ENCODE results near the gene PTPN12.
A peak's percentile ranks its signal among the peaks of the same experiment; 100 is the strongest.

Gene PTPN12

GRCh38 chr7:77662869-77663268 is 125.8 kb downstream of the PTPN12 start:
- DNase-seq (ENCODE audit: low read depth in 2 of 3, low spot score in 1 of 3) = no peak

GRCh38 chr7:77664715-77665114 is 127.6 kb downstream of the PTPN12 start:
- no peak for DNase-seq (ENCODE audit: low read depth in 2 of 3, low spot score in 1 of 3)

- no peak for DNase-seq (ENCODE audit: low read depth in 2 of 3, low spot score in 1 of 3)
Observed at GRCh38 chr7:77665161-77665560, 128.1 kb downstream of the PTPN12 start.

- DNase-seq (ENCODE audit: low read depth in 2 of 3, low spot score in 1 of 3) = no peak
Observed at GRCh38 chr7:77667459-77668086, 130.5 kb downstream of the PTPN12 start.

GRCh38 chr7:77674878-77675277 is 137.8 kb downstream of the PTPN12 start:
- DNase-seq (ENCODE audit: low read depth in 2 of 3, low spot score in 1 of 3) = no peak

- no peak for DNase-seq (ENCODE audit: low read depth in 2 of 3, low spot score in 1 of 3)
Observed at GRCh38 chr7:77679608-77680007, 142.5 kb downstream of the PTPN12 start.

- DNase-seq (ENCODE audit: low read depth in 2 of 3, low spot score in 1 of 3) = no peak
Observed at GRCh38 chr7:77680266-77680665, 143.2 kb downstream of the PTPN12 start.

- no peak for DNase-seq (ENCODE audit: low read depth in 2 of 3, low spot score in 1 of 3)
Observed at GRCh38 chr7:77684030-77684429, 146.9 kb downstream of the PTPN12 start.

GRCh38 chr7:77685233-77685632 is 148.1 kb downstream of the PTPN12 start:
- DNase-seq (ENCODE audit: low read depth in 2 of 3, low spot score in 1 of 3) = no peak

GRCh38 chr7:77687100-77687746 is 150.1 kb downstream of the PTPN12 start:
- no peak for DNase-seq (ENCODE audit: low read depth in 2 of 3, low spot score in 1 of 3)

- DNase-seq (ENCODE audit: low read depth in 2 of 3, low spot score in 1 of 3) = peak; percentile 11 to 29 (median 25)
Observed at GRCh38 chr7:77687747-77688144, 150.7 kb downstream of the PTPN12 start.

All from stimulated activated CD4-positive, alpha-beta T cell treated with anti-CD3 and anti-CD28 coated beads, Interleukin-12 subunit alpha, Interleukin-12 subunit beta, amount 100 ng/mL, for 48 hours (primary cell).